ENCODE measurements around the gene PLA2G7.

The PLA2G7 gene

DNA sequence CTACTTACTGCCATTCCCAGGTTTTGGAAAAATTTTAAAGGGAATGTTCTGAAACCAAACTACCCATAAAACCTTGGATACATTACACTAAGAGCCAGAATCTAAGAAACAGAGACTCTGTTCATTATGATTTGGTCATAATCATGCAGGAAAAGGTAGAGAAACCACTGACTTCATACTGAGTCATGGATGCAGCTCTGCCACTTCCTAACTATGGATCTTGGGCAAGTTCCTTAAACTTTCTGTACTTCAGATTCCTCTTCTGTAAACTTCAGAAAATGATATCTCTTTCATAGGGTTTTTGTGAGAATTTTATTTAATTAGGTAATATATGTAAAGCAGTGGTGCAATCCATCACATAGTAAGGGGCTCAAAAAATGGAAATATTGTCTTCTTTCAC, 20.0 kb downstream of the PLA2G7 start:
- TF ChIP-seq, protein P1, sequence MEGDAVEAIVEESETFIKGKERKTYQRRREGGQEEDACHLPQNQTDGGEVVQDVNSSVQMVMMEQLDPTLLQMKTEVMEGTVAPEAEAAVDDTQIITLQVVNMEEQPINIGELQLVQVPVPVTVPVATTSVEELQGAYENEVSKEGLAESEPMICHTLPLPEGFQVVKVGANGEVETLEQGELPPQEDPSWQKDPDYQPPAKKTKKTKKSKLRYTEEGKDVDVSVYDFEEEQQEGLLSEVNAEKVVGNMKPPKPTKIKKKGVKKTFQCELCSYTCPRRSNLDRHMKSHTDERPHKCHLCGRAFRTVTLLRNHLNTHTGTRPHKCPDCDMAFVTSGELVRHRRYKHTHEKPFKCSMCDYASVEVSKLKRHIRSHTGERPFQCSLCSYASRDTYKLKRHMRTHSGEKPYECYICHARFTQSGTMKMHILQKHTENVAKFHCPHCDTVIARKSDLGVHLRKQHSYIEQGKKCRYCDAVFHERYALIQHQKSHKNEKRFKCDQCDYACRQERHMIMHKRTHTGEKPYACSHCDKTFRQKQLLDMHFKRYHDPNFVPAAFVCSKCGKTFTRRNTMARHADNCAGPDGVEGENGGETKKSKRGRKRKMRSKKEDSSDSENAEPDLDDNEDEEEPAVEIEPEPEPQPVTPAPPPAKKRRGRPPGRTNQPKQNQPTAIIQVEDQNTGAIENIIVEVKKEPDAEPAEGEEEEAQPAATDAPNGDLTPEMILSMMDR (IDR thresholded peaks at IDR 0.05; ENCODE audit: low read depth, low read length, missing control alignments), result no peak
- H3K4me3 ChIP-seq (replicated peaks; ENCODE audit: low read depth, low read length), result no peak overlapping the region
- no peak for DNase-seq (ENCODE audit: extremely low read depth, low read depth)

- DNase-seq (ENCODE audit: extremely low read depth, low read depth), result no peak
- TF ChIP-seq, protein P1 (IDR thresholded peaks at IDR 0.05; ENCODE audit: low read depth, low read length, missing control alignments), result no peak
- no peak overlapping the region for H3K4me3 ChIP-seq (replicated peaks; ENCODE audit: low read depth, low read length)
These were observed 23.7 kb downstream of the PLA2G7 start for GRCh38 chr6:46711491-46711890.

DNA sequence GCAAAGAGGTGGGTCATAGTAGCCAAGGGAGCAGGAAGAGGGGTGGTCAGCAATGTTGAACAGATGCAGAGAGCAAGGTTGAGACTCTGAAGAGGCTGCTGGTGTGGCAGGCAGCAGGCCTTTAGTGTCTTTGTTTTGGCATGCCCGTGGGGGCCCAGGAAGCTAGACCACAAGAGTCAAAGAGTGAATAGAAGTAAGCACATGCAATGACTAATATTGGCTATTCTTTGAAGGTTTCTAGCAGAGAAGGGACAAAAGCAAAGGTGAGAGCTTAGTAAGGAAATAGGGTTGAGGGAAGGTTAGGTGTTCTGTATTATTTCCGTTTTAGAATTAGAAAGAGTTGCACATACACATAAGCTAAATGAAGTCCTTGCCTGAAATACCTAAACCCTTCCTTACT, 28.7 kb downstream of the PLA2G7 start:
- H3K4me3 ChIP-seq (replicated peaks; ENCODE audit: low read depth, low read length), result no peak overlapping the region
- DNase-seq (ENCODE audit: extremely low read depth, low read depth), result no peak
- TF ChIP-seq, protein P1 (IDR thresholded peaks at IDR 0.05; ENCODE audit: low read depth, low read length, missing control alignments), result no peak

GRCh38 chr6:46704562-46704961, 30.6 kb downstream of the PLA2G7 start:
- no peak overlapping the region for H3K4me3 ChIP-seq (replicated peaks; ENCODE audit: low read depth, low read length)
- TF ChIP-seq, protein P1 (IDR thresholded peaks at IDR 0.05; ENCODE audit: low read depth, low read length, missing control alignments), result no peak
- DNase-seq (ENCODE audit: extremely low read depth, low read depth), result no peak

DNA sequence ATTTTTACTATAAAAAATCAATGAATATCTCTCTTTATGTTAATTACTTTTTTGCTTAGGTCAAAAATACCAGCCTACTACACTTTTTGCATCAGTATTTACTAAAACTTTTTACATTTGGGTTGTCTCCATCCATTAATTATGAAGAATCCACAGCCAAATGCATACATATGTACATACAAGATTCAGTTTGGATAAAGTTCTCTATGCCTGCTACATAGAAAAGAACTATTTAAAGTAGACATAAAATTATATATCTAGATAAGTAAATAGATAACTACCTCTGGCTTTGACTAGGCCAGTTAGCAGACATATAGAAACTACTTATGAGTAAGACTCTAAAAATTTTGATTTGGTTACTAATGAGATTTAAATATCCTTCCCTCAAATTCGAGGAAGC, 35.2 kb downstream of the PLA2G7 start:
- H3K4me3 ChIP-seq (replicated peaks; ENCODE audit: low read depth, low read length), result no peak overlapping the region
- TF ChIP-seq, protein P1 (IDR thresholded peaks at IDR 0.05; ENCODE audit: low read depth, low read length, missing control alignments), result no peak
- no peak for DNase-seq (ENCODE audit: extremely low read depth, low read depth)

GRCh38 chr6:46690911-46691451, 44.2 kb downstream of the PLA2G7 start:
- no peak overlapping the region for H3K4me3 ChIP-seq (replicated peaks; ENCODE audit: low read depth, low read length)
- no peak for DNase-seq (ENCODE audit: extremely low read depth, low read depth)
- TF ChIP-seq, protein P1 (IDR thresholded peaks at IDR 0.05; ENCODE audit: low read depth, low read length, missing control alignments), result no peak

- no peak for DNase-seq (ENCODE audit: extremely low read depth, low read depth)
- no peak overlapping the region for H3K4me3 ChIP-seq (replicated peaks; ENCODE audit: low read depth, low read length)
- TF ChIP-seq, protein P1 (IDR thresholded peaks at IDR 0.05; ENCODE audit: low read depth, low read length, missing control alignments), result no peak
These were observed 44.9 kb downstream of the PLA2G7 start for GRCh38 chr6:46690141-46690755.
